Retinal pigment epithelial cell (primary cell): ENCODE measurements around the gene MPHOSPH10.

Source experiments
- DNase-seq: peaks from one replicate; pipeline ENCODE4 v3.0.0-alpha.2; 2010; ENCODE audit warnings: low read depth
- H3K4me3 ChIP-seq: 2 replicates; pipeline ENCODE4 v1.5.1; 2011; ENCODE audit warnings: mild to moderate bottlenecking, low read length, control low read depth, moderate library complexity
- CTCF ChIP-seq: conservative IDR thresholded peaks from 2 replicates; pipeline ENCODE4 v1.5.1; 2011; ENCODE audit warnings: low read depth, low read length, control low read depth, inconsistent platforms

The MPHOSPH10 gene

GRCh38 chr2:71190656-71191569 lies 60.5 kb downstream of the MPHOSPH10 start:
- no peak for DNase-seq
- H3K4me3 ChIP-seq: no peak overlapping the region
- peak; percentile 40 for TF ChIP-seq CTCF

GRCh38 chr2:71191570-71191943 lies 61.1 kb downstream of the MPHOSPH10 start:
- TF ChIP-seq CTCF: no peak
- H3K4me3 ChIP-seq: no peak overlapping the region
- DNase-seq: no peak
